A549 (cell line): Measurements from ENCODE around the gene HEXB.

ENCODE experiments used
- CBX8 ChIP-seq: fragments of 200-600 bp; sonication (generic); IDR thresholded peaks from 2 replicates; pipeline ENCODE4 v1.6.1; 2016
- CTCF ChIP-seq: fragments of >200 bp; sonication (Bioruptor Twin); formaldehyde crosslinking; IDR thresholded peaks from 3 replicates; pipeline ENCODE4 v1.5.1; 2016
- EHMT2 ChIP-seq: fragments of 200-600 bp; sonication (generic); IDR thresholded peaks from 2 replicates; pipeline ENCODE4 v1.6.1; 2016; ENCODE audit warnings: antibody characterized with exemption, low read depth, mild to moderate bottlenecking, moderate library complexity
- MAZ ChIP-seq: fragments of 150-350 bp; IDR thresholded peaks from 2 replicates; pipeline ENCODE4 v1.6.1; 2014; ENCODE audit warnings: antibody characterized with exemption, low read depth, low read length, borderline replicate concordance
- POLR2A ChIP-seq: IDR thresholded peaks from 2 replicates; pipeline ENCODE4 v1.6.1; 2012; ENCODE audit warnings: mild to moderate bottlenecking, low read length
- USF2 ChIP-seq: fragments of 450-650 bp; IDR thresholded peaks from 2 replicates; pipeline ENCODE4 v1.6.1; 2014; ENCODE audit warnings: antibody characterized with exemption

GRCh38 chr5:74655716-74656115 lies 29.3 kb upstream of the HEXB start:
- no peak for TF ChIP-seq USF2
- no peak for TF ChIP-seq CTCF
- TF ChIP-seq MAZ, result no peak
- no peak for TF ChIP-seq POLR2A
- TF ChIP-seq CBX8, result no peak
- no peak for TF ChIP-seq EHMT2
